NCI-H345 (cell line): ENCODE data around the gene APOBEC3B.
"Not testable (repeated sequence)": the region's sequence is repeated elsewhere in the genome, so short reads cannot be mapped to it uniquely, and the experiment has no call there.

Experiments
- DNase-seq: peaks from one replicate; lab custom pipeline; 2025; lab: John Stamatoyannopoulos, UW

APOBEC3B gene

DNA sequence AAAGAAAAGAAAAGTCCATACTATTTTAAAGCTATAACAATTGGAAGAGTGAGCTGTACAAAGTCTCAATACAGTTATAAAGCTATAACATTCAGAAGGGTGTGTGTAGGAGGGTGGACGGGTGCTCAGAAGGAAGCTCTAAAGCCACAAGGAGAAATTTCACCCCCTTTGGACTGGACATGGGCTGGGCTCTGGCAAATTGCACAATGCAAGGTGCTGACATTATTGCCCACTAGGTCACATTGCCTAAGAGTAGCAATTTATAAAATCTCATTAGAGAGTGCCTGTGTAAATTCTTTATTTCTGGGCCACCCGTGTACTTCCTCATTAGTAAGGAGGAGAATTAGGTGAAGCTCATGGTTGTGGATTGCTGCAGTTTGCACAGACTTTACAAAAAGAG, 30.4 kb upstream of the APOBEC3B start:
- DNase-seq: no peak

DNA sequence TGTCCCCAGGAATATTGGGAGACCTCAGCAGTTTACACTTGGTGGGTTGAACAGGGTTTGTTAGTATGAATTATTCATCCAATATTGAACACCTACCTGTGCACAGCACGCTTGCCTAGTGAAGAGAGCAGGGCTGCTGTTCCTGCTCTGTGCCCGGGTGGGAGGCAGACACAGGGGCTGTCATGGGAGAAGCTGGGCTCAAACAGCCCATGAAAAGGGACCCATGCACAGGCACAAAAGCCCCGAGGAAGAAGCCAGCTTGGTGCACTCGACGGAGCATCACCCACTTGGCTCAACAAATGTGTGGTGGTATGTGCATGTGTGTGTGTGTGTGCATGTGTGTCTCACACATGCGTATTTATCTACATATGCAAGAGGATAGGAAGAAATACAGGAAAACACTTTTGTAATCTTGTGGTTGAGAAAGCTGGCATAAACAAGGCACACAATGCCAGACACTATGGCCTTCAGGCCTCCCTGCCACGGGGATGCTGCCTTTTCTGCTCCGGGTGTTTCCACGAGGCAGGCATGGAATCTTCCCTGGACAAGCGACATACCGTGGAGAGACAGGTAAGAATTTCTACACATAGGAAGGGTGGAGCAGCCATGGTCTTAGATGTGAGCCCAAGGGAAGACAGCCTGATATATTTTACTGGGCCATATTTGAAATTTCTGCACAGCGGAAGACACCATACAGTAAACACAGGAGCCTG, 29.7 kb upstream of the APOBEC3B start:
- DNase-seq: no peak

DNA sequence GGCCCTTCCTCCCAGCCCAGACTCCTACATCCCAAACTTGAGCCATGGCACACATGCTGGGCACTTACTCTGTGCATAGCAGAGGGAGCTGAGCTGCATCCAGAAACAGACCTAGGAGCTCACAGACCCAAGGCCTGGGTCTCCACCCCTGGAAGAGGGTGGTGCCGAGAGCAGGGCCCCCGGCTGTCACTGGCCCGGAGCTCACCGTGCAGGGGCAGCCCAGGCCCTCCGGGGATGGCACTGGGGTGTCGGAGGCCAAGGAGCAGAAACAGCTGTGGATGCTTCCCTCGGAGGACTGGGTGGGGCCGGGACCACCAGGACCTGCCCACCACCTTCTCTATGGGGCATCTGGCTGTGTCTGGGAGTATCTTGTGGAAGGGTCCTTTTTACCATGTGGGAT, 29.1 kb upstream of the APOBEC3B start:
- DNase-seq: no peak

DNA sequence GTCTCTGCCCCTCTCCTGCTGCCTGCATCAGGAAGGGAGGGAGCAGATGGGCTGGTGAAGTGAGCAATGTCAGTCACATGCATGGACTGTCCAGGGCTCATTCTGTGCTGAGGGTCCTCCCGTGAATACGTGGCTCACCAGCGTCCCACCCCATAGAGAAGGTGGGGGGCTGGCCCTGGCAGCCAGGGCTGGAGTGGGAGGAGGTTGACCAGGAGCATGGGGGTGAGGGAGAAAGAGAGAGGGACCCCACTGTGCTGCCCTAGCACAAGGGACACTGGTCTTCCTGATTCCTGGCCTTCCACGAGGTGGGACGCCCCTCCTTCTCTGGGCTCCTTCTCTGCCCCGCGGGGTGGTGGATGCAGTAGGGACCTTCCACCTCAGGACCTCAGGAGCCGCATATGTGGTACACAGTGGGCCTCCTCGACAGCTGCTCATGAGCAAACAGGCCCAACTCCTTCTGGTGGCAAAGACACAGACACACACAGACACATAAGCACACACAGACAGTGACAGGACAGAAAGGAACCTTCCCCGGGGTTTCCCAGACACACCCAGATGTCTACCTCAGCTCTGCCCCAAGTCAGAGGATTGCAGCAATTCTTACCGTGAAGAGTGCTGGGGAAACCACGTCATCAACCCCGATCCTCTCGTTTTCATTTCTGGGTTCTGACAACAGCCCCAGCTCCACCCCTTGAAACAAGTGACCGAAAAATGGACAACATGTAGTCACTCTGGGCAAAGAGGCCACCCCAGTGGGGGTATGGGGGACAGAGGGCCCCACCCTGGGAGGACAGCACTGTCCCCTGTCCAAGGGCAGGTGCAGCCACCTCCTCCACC, 28.4 kb upstream of the APOBEC3B start:
- no peak for DNase-seq

DNA sequence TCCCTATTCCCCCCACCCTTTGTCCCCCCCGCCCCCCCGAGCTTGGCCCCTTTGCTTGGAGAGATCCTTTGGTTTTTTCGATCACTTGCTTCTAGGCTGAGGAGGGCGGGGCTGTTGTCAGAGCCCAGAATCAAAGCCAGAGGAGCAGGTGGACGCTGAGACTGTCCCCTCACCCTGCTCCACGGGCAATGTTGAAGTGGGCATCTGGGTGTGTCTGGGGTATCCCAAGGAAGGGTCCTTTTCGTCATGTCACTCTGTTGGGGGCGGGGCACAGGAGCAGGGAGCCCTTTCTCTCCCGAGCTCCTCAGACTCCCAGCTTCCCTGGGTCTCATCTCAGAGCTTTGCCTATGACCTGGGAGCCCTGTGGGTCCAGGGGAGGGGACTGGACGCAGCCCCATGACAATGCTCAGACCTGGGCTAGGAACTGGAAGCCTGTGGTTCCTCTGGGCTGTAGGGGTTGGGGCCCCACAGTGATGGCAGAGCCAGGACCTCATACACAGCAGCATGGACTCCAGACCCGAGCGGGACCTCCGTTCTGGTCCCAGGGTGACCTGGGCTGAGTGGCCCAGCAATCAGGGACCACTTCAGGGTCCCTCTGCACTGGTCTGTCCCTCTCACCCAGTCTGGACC, 27.6 kb upstream of the APOBEC3B start:
- DNase-seq: no peak

DNA sequence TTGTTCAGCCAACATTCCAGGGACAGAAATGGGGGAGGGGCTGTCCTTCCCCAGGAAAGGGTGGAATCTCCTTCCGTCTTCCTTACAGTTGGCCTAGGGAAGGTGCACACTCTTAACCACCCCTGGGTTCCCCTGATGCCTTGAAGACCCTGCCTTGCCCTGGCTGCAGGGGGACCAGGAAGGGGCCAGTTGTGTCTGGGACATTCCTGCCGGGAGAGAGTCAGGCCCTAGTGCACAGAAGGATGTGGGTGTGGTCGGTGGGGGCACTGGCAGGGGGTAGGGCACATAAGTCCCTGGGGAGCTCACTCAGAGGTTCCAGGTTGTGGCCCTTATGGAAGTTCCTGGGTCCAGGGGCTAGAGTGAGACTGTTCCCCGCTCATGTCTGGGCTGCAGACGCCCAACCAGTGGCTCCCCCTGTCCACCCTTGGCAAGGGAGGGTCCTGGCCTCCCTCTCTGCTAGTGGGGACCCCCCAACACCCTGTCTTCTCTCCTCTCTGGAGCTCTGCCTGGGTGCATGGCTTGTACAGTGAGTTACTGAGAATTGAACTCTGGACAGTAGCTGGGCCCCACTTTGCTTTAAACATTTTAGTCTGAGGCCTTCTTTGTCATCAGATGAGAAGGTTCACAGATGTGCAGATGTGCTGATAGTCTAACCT, 26.8 kb upstream of the APOBEC3B start:
- DNase-seq: no peak

DNA sequence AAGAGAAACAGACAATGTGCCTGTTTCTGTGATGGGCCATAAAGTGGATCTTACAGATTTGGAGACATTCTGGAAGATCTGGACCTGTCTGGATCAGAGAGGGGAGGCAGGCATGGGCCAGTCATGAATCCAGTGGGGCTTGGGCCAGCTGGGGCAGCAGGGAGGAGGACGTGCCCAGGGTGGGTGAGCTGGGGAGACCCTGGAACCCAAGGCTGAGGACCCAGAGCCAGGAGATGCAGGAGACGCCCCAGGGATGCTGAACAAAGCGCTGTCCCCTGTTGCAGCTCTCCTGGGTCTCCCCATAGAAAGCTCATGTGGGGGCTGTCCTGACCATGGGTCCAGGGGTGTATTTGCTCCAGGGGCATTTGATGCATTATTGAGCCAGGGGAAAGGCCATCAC, 26.2 kb upstream of the APOBEC3B start:
- no peak for DNase-seq

DNA sequence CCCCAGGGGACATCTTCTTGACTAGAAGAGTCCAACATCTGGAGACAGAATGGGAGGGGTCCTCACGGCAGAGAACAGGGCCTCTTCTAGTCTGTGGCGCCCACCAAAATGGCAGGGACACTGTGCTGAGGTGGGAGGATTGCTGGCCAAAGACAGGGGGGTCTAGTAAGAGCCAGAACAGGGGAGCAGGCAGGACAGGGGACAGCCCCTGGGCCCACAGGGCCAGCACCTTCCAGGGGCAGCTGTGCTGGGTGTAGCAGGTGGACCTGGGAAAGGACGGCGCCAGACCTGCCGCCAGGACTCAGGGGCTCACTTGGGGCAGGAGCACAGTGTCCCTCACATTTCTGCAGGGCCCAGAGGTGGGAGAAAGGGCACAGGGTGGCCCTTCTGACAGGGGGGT, 25.6 kb upstream of the APOBEC3B start:
- no peak for DNase-seq

DNA sequence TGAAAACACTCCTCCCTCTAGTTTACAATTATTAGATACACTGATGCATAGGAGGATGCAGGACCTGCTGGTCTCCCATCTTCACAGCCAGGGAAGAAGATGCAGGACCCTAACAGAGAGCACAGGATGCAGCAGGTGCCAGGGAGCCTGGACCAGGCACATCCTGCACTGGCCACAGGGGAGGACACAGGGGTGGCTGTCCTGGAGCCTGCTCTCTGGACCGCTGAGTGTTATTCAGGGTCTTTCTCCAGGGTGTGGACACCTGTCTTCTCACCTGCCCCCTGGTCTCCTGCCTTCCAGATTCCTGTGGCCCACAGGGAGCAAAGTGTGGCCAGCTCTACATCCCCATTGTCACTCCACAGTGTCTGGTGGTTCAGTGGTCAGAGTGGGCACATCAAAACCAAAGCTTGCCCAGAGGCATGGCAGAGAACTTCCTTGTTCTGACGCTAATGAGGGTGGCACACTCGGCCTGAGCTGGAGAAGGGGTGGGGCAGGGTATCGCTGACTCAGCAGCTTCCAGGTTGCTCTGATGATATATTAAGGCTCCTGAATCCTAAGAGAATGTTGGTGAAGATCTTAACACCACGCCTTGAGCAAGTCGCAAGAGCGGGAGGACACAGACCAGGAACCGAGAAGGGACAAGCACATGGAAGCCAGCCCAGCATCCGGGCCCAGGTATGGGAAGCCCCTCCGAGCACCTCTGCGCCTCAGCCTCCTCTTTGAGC, 24.9 kb upstream of the APOBEC3B start, which contains the start of gene APOBEC3A:
TSS of gene APOBEC3A (plus strand) at position 564 of the 725 bp plus-strand sequence. CDS start at position 647, 83 bp downstream.
- no peak for DNase-seq

DNA sequence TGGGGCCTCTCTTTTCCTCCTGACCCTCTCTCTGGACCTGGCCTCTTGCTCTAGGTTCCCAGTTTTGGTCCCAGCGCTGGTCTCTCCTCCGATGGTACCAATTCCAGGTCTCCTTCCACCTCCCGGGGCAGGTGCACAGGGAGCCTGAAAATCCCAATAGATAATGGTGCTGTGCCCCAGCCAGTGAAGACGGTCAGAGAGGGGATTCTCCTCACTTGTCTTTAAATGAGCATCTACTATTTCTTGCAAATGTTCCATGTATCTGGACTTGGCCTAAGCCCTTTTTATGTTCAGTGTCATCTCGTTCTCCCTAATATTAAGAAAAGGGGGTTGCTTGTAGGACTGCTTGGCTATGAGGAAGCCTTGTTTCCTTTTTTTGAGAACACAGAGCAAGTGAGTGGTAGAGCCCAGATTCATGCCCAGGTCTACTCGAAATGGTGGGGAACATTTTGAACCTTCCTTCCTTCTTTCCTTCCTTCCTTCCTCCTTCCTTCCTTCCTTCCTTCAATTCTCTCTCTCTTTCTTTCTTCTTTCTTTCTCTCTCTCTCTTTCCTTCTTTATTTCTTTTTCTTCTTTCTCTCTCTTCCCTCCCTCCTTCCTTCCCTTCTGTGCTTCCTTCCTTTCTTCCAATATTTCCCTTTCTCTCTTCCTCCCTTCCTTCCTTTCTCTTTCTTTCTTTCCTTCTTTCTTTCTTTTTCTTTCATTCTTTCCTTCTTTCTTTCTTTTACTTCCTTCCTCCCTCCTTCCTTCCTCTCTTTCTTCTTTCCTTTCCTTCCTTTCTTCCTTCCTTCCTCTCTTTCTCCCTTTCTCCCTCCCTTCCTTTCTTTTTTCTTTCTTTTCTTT, 24.1 kb upstream of the APOBEC3B start:
- DNase-seq: no peak

DNA sequence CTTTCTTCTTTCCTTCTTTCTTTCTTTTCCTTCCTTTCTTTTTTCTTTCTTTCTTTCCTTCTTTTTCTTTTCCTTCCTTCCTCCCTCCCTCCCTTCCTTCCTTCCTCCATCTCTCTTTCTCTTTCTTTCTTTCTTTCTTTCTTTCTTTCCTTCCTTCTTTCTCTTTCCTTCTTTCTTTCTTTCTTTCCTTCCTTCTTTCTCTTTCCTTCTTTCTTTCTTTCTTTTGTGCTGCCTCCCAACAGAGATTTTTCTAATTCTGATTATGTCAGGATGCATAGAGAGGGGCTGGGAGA, 23.6 kb upstream of the APOBEC3B start:
- DNase-seq: not testable (repeated sequence)

DNA sequence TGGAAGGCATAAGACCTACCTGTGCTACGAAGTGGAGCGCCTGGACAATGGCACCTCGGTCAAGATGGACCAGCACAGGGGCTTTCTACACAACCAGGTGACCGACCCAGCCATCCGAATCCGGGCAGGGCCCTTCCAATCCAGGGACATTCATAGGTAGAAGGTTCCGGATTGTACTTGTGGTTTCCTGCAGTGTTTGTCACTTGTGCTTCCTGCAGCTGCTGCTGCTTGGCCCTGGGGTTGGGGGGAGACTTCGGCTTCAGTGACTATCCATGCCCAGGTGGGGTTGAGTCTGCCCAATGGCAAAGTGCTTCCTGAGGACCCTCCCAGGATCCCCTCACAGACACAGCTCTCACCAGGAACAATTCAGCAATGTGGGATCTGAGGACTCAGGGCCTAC, 22.6 kb upstream of the APOBEC3B start:
- no peak for DNase-seq

DNA sequence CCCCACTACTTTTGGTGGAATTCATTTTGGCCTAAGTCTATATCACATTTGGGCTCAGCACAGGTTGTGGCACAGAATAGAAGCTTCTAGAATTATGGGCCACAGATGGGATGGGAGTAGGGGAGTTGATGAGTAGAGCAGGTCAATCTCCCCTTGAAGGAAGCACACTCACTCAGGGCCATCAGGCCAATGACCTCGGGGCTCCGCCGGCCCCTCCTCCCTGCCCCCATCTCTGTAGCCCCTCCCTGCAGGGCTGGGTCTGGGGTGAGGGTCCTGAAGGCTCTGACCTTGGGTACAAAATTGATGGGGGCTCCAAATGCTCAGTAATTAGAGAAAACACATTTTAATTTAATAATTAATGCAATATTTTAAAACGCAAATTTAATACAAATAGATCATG, 21.5 kb upstream of the APOBEC3B start:
- not testable (repeated sequence) for DNase-seq

DNA sequence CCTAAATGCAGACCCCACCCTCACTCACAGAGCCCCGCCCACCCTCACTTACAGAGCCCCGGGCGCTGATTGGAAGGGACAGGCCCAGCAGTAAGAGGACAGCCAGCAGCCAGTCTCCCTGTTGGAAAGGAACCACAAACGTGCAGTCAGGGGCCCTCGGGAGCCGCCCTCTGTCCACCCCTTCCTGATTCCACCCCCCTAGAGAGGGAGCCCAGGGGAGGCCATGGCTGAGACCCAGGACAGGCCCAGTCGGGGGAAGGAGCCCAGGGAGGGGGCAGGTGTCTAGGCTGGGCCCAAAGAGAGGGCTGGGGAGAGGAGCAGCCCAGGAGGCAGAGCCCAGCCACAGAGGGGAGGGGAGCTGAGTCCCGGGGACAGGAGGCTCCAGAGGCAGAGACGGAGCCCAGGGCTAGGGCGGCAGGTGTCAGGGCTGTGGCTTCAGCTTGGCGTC, 18.8 kb upstream of the APOBEC3B start:
- DNase-seq: not testable (repeated sequence)

DNA sequence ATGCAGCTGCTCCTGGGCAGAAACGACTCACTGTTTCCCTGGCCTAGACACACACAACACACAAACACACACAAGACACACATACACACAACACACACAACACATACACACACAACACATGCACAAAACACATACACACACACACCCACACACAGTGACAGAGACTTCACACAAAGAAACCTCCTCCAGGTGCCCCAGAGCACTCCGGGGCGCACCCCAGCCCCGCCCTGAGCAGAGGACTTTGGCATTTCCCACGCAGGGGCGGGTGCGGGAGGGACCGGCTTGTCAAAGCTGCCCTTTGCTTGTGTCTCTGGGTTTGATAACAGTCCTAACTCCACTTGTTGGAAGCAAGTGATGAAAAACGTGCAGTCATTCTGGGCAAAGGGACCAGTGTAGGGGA, 18.3 kb upstream of the APOBEC3B start:
- DNase-seq: no peak

DNA sequence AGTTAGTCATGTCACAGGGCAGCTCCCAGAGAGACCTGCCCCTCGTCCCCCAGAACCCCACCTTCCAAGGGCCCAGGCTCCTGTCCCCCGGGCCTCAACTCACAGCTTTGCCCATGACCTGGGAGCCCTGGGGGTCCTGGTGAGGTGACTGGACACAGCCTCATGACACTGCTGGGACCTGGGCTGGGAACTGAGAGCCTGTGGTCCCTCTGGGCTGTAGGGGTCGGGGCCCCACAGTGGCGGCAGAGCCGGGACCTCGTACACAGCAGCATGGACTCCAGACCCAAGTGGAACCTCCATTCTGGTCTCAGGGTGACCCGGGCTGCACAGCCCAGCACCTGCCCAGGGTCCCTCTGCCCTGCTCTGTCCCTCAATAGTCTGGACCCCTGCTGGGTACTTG, 17.8 kb upstream of the APOBEC3B start:
- no peak for DNase-seq

DNA sequence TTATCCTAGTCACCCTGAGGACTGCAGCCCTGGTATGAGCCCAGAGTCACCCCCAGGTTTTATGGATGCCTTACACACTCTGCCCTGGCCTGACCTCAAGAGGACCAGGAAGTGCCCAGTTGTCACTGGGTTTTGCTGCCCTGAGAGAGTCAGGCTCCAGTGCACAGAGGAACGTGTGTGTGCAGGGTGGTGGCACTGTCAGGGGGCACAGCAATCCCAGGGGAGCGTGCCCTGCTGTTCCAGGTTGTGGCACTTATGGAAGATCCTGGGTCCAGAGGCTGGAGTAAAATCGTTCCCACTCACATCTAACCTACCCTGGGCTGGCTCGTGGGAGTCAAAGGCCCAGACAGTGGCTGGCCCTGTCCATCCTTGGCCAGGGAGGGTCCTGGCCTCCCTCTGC, 17.2 kb upstream of the APOBEC3B start:
- no peak for DNase-seq

DNA sequence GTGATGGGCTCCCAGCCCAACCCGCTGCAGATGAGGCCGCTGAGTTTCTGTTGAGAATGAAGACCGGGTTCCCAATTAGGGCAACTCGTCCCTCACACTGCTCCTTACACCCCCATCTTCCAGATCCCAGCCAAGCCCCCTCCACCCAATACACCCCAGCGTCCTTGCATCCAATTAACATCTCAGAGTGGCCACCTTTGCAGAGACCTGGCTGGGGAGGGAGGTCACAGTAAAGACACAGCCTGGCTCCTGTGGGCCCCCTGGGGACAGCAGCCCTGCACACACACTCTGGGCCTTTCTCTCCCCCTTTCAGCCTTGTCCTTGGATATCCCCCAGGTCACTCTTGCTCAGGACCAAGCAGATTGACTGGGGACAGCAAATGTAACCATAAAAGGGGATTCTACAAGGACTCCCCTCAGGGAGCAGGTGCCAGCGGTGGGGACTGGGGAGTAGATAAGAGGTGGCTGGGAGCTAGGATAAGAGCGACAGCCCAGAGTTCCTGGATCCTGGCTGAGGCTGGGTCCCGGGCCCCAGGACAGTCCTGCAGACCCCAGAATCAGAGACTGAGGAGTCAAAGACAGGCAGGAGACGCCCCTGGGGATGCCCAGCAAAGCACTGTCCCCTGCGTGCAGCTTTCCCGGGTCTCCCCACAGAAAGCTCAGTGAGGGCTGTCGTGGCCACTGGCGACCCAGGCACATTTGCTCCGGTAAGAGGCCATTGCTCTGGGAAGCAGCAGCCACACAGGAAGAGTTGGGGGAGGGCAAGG, 16.4 kb upstream of the APOBEC3B start:
- no peak for DNase-seq

DNA sequence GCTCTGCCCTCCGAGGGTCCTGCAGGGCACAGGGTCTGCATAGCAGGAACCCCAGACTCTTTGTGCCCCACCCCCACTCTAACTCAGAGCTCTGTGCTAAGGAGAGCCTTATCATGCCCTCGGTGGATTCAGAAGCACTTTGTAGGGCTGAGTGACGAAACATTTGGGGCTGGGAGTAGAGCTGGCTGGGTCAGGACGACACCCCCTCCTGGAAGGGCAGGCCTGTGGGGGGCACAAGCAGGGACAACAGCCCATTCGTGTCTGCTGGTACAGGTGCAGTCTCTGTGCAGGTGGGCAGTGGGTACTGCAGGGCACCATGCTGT, 15.8 kb upstream of the APOBEC3B start:
- no peak for DNase-seq

DNA sequence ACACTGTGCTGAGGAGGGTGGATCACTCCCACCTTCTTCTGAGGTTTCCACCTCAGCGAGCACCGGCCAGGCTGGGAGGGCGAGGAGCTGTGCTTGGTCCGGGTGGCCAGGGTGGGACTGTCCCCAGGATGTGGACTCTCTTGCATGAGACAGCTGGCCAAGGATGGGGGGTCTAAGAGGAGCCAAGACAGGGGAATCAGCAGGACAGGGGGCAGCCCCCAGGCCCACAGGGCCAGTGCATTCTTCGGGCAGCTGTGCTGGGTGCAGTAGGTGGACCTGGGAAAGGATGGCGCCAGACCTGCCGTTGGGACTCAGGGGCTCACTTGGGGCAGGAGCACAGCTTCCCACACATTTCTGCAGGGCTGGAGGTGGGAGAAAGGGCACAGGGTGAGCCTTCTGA, 15.2 kb upstream of the APOBEC3B start:
- DNase-seq: no peak
